WTC11 (cell line): ENCODE measurements around the gene TERT. TPM values are rescaled to one million over a fixed set of nuclear protein-coding genes. Genes with fewer than 3 reads are reported as not detected.

Source experiments
- ATAC-seq: fragments of 200-7000 bp; cut with Tn5 transposase; 2 replicates; pipeline ENCODE4 v1.10.0; 2021; ENCODE audit warnings: mild to moderate bottlenecking, moderate library complexity
- CTCF ChIA-PET: fragments of 300-600 bp; sonication (Branson Sonifier 250); formaldehyde crosslinking; loops from one replicate; lab custom pipeline; 2021; ENCODE audit warnings: antibody characterized with exemption; lab: Charles Lee
- POLR2A ChIA-PET: fragments of 350-600 bp; sonication (Branson Sonifier 250); formaldehyde crosslinking; loops from one replicate; lab custom pipeline; 2021; ENCODE audit warnings: antibody characterized with exemption; lab: Charles Lee
- DNase-seq: peaks from one replicate; pipeline ENCODE4 v3.0.0; 2021; ENCODE audit warnings: low spot score
- H3K27ac Mint-ChIP-seq: 2 replicates; pipeline ENCODE4 v1.8.0; 2021; ENCODE audit warnings: mixed read lengths
- H3K27me3 Mint-ChIP-seq: 2 replicates; pipeline ENCODE4 v1.8.0; 2021; ENCODE audit warnings: low read depth, mild to moderate bottlenecking, moderate library complexity, mixed read lengths
- H3K36me3 Mint-ChIP-seq: 2 replicates; pipeline ENCODE4 v1.8.0; 2021; ENCODE audit warnings: mixed read lengths
- H3K4me1 Mint-ChIP-seq: 2 replicates; pipeline ENCODE4 v1.8.0; 2022; ENCODE audit warnings: mixed read lengths
- H3K4me3 Mint-ChIP-seq: 2 replicates; pipeline ENCODE4 v1.8.0; 2021; ENCODE audit warnings: mild to moderate bottlenecking, moderate library complexity, mixed read lengths
- H3K9me3 Mint-ChIP-seq: 2 replicates; pipeline ENCODE4 v1.8.0; 2021; ENCODE audit warnings: mixed read lengths
- GABPB1 ChIP-seq: sonication (generic); formaldehyde crosslinking; IDR thresholded peaks from 2 replicates; pipeline ENCODE4 v1.8.1; 2023; ENCODE audit warnings: mild to moderate bottlenecking, missing genetic modification reagents
- GTF2I ChIP-seq: fragments of 250-450 bp; sonication (Bioruptor Pico); conservative IDR thresholded peaks from 2 replicates; pipeline ENCODE4 v1.4.0; 2021; ENCODE audit warnings: mild to moderate bottlenecking
- HMGA2 ChIP-seq: fragments of 250-450 bp; sonication (Bioruptor Pico); IDR thresholded peaks from 2 replicates; pipeline ENCODE4 v1.4.0; 2021; ENCODE audit warnings: mild to moderate bottlenecking, moderate library complexity
- JUN ChIP-seq: sonication (generic); formaldehyde crosslinking; IDR thresholded peaks from 2 replicates; pipeline ENCODE4 v1.8.0; 2023; ENCODE audit warnings: mild to moderate bottlenecking, missing genetic modification reagents
- NFE2L1 ChIP-seq: sonication (generic); formaldehyde crosslinking; IDR thresholded peaks from 2 replicates; pipeline ENCODE4 v1.8.1; 2023; ENCODE audit warnings: missing genetic modification reagents
- OVOL2 ChIP-seq: fragments of 250-450 bp; sonication (Bioruptor Pico); IDR thresholded peaks from 2 replicates; pipeline ENCODE4 v1.9.0; 2021; ENCODE audit warnings: mild to moderate bottlenecking, borderline replicate concordance
- RELA ChIP-seq: sonication (generic); formaldehyde crosslinking; IDR thresholded peaks from 2 replicates; pipeline ENCODE4 v1.8.1; 2022; ENCODE audit warnings: missing genetic modification reagents, mild to moderate bottlenecking, borderline replicate concordance
- RORB ChIP-seq: fragments of 250-450 bp; sonication (Bioruptor Pico); IDR thresholded peaks from 2 replicates; pipeline ENCODE4 v1.9.0; 2021; ENCODE audit warnings: mild to moderate bottlenecking
- SMAD4 ChIP-seq: sonication (generic); formaldehyde crosslinking; IDR thresholded peaks from 2 replicates; pipeline ENCODE4 v1.8.0; 2022; ENCODE audit warnings: mild to moderate bottlenecking, missing genetic modification reagents
- SOX15 ChIP-seq: fragments of 250-450 bp; sonication (Bioruptor Pico); IDR thresholded peaks from 2 replicates; pipeline ENCODE4 v1.9.0; 2021; ENCODE audit warnings: mild to moderate bottlenecking
- TCF7 ChIP-seq: sonication (generic); formaldehyde crosslinking; IDR thresholded peaks from 2 replicates; pipeline ENCODE4 v1.8.0; 2022; ENCODE audit warnings: mild to moderate bottlenecking, low read depth, missing genetic modification reagents, moderate library complexity
- ZNF232 ChIP-seq: sonication (generic); formaldehyde crosslinking; IDR thresholded peaks from 2 replicates; pipeline ENCODE4 v1.8.0; 2022; ENCODE audit warnings: mild to moderate bottlenecking, missing genetic modification reagents
- total RNA-seq: library from RNA; stranded (reverse); gene quantifications from 3 replicates; pipeline ENCODE4 v1.2.3, GENCODE V29; 2021
- TF ChIP-seq, protein P1 (sequence below): sonication (generic); formaldehyde crosslinking; IDR thresholded peaks from 2 replicates; pipeline ENCODE4 v1.8.0; 2023; ENCODE audit warnings: missing genetic modification reagents, mild to moderate bottlenecking, borderline replicate concordance
- TF ChIP-seq, protein P2 (sequence below): sonication (generic); formaldehyde crosslinking; IDR thresholded peaks from 2 replicates; pipeline ENCODE4 v1.8.1; 2022; ENCODE audit warnings: low read depth, mild to moderate bottlenecking, moderate library complexity, missing genetic modification reagents, borderline replicate concordance
- TF ChIP-seq, protein P3 (sequence below): fragments of 250-450 bp; sonication (Bioruptor Pico); IDR thresholded peaks from 2 replicates; pipeline ENCODE4 v1.8.0; 2021; ENCODE audit warnings: mild to moderate bottlenecking
- TF ChIP-seq, protein P4 (sequence below): sonication (generic); formaldehyde crosslinking; IDR thresholded peaks from 2 replicates; pipeline ENCODE4 v1.8.0; 2022; ENCODE audit warnings: missing genetic modification reagents
- TF ChIP-seq, protein P5 (sequence below): sonication (generic); formaldehyde crosslinking; IDR thresholded peaks from 2 replicates; pipeline ENCODE4 v1.8.1; 2022; ENCODE audit warnings: low read depth, missing genetic modification reagents, borderline replicate concordance
- TF ChIP-seq, protein P6 (sequence below): sonication (generic); formaldehyde crosslinking; IDR thresholded peaks from 2 replicates; pipeline ENCODE4 v1.8.1; 2022; ENCODE audit warnings: mild to moderate bottlenecking, moderate library complexity, missing genetic modification reagents
- TF ChIP-seq, protein P7 (sequence below): sonication (generic); formaldehyde crosslinking; IDR thresholded peaks from 2 replicates; pipeline ENCODE4 v1.8.1; 2023; ENCODE audit warnings: mild to moderate bottlenecking, missing genetic modification reagents

Gene TERT
- total RNA-seq, 1 experiment from 2014 or later: 42.9 TPM

DNA sequence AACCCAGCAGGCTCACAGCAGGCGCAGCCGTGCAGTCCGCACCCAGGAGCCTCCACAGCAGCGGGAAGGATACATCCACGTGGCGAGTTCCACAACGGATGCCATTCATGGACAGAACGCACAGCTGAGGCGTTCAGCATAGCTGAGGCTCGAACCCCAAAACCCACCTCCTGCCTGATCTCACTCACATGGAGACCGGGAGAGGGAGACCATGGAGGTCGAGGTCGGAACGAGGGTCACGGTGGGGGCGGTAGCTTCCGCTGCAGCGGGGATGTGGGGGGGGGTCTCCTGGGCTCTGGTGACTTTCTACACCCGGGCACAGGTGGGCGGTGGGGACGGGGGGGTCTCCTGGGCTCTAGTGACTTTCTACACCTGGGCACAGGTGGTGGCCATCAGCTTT is 17.5 kb downstream of the TERT start (continued):
- TF ChIP-seq, protein P1, sequence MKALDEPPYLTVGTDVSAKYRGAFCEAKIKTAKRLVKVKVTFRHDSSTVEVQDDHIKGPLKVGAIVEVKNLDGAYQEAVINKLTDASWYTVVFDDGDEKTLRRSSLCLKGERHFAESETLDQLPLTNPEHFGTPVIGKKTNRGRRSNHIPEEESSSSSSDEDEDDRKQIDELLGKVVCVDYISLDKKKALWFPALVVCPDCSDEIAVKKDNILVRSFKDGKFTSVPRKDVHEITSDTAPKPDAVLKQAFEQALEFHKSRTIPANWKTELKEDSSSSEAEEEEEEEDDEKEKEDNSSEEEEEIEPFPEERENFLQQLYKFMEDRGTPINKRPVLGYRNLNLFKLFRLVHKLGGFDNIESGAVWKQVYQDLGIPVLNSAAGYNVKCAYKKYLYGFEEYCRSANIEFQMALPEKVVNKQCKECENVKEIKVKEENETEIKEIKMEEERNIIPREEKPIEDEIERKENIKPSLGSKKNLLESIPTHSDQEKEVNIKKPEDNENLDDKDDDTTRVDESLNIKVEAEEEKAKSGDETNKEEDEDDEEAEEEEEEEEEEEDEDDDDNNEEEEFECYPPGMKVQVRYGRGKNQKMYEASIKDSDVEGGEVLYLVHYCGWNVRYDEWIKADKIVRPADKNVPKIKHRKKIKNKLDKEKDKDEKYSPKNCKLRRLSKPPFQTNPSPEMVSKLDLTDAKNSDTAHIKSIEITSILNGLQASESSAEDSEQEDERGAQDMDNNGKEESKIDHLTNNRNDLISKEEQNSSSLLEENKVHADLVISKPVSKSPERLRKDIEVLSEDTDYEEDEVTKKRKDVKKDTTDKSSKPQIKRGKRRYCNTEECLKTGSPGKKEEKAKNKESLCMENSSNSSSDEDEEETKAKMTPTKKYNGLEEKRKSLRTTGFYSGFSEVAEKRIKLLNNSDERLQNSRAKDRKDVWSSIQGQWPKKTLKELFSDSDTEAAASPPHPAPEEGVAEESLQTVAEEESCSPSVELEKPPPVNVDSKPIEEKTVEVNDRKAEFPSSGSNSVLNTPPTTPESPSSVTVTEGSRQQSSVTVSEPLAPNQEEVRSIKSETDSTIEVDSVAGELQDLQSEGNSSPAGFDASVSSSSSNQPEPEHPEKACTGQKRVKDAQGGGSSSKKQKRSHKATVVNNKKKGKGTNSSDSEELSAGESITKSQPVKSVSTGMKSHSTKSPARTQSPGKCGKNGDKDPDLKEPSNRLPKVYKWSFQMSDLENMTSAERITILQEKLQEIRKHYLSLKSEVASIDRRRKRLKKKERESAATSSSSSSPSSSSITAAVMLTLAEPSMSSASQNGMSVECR (CRISPR knock-in tag): no peak
- TF ChIP-seq, protein P2, sequence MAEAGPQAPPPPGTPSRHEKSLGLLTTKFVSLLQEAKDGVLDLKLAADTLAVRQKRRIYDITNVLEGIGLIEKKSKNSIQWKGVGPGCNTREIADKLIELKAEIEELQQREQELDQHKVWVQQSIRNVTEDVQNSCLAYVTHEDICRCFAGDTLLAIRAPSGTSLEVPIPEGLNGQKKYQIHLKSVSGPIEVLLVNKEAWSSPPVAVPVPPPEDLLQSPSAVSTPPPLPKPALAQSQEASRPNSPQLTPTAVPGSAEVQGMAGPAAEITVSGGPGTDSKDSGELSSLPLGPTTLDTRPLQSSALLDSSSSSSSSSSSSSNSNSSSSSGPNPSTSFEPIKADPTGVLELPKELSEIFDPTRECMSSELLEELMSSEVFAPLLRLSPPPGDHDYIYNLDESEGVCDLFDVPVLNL: no peak
- TF ChIP-seq, protein P3, sequence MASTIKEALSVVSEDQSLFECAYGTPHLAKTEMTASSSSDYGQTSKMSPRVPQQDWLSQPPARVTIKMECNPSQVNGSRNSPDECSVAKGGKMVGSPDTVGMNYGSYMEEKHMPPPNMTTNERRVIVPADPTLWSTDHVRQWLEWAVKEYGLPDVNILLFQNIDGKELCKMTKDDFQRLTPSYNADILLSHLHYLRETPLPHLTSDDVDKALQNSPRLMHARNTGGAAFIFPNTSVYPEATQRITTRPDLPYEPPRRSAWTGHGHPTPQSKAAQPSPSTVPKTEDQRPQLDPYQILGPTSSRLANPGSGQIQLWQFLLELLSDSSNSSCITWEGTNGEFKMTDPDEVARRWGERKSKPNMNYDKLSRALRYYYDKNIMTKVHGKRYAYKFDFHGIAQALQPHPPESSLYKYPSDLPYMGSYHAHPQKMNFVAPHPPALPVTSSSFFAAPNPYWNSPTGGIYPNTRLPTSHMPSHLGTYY (CRISPR knock-in tag): no peak
- TF ChIP-seq NFE2L1 (CRISPR knock-in tag) (no peak), OVOL2 (no peak), SMAD4 (no peak), RORB (CRISPR knock-in tag) (no peak)
- TF ChIP-seq, protein P4, sequence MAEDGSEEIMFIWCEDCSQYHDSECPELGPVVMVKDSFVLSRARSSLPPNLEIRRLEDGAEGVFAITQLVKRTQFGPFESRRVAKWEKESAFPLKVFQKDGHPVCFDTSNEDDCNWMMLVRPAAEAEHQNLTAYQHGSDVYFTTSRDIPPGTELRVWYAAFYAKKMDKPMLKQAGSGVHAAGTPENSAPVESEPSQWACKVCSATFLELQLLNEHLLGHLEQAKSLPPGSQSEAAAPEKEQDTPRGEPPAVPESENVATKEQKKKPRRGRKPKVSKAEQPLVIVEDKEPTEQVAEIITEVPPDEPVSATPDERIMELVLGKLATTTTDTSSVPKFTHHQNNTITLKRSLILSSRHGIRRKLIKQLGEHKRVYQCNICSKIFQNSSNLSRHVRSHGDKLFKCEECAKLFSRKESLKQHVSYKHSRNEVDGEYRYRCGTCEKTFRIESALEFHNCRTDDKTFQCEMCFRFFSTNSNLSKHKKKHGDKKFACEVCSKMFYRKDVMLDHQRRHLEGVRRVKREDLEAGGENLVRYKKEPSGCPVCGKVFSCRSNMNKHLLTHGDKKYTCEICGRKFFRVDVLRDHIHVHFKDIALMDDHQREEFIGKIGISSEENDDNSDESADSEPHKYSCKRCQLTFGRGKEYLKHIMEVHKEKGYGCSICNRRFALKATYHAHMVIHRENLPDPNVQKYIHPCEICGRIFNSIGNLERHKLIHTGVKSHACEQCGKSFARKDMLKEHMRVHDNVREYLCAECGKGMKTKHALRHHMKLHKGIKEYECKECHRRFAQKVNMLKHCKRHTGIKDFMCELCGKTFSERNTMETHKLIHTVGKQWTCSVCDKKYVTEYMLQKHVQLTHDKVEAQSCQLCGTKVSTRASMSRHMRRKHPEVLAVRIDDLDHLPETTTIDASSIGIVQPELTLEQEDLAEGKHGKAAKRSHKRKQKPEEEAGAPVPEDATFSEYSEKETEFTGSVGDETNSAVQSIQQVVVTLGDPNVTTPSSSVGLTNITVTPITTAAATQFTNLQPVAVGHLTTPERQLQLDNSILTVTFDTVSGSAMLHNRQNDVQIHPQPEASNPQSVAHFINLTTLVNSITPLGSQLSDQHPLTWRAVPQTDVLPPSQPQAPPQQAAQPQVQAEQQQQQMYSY (CRISPR knock-in tag): no peak
- TF ChIP-seq, protein P5, sequence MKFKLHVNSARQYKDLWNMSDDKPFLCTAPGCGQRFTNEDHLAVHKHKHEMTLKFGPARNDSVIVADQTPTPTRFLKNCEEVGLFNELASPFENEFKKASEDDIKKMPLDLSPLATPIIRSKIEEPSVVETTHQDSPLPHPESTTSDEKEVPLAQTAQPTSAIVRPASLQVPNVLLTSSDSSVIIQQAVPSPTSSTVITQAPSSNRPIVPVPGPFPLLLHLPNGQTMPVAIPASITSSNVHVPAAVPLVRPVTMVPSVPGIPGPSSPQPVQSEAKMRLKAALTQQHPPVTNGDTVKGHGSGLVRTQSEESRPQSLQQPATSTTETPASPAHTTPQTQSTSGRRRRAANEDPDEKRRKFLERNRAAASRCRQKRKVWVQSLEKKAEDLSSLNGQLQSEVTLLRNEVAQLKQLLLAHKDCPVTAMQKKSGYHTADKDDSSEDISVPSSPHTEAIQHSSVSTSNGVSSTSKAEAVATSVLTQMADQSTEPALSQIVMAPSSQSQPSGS (CRISPR knock-in tag): no peak

DNA sequence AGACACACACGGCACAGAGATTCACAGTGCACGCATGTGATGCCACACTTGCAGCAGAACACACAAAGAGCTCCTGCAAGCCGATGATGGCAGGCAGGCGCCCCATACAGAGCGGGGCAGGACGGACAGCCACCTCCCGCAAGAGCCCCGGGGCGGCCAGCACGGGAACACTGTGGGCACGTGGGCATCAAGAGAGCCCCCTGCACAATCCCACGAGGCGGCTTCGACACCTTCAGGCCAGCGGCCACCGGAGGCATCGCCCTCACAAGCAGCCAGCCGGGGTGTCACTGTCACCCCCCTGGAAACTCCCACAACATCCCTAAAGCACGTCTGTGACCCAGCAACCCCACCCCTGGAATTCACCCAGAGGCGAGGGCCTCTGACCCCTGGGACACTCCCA is 17.9 kb downstream of the TERT start:
- H3K27me3 Mint-ChIP-seq: no peaks in the 10 kb centered on the region
- H3K9me3 Mint-ChIP-seq: no peaks in the 10 kb centered on the region
- POLR2A ChIA-PET: no interaction called here
- H3K4me1 Mint-ChIP-seq: no peaks in the 10 kb centered on the region
- H3K4me3 Mint-ChIP-seq: no peak overlapping the region
- peaks cover 28% of the 10 kb centered on the region for H3K36me3 Mint-ChIP-seq
- DNase-seq (no peak), ATAC-seq (no peak)
- no peak overlapping the region for H3K27ac Mint-ChIP-seq
- CTCF ChIA-PET: no interaction called here
- TF ChIP-seq RELA (CRISPR knock-in tag) (no peak), TCF7 (CRISPR knock-in tag) (no peak), SOX15 (CRISPR knock-in tag) (no peak), GABPB1 (CRISPR knock-in tag) (no peak), GTF2I (CRISPR knock-in tag) (no peak), ZNF232 (CRISPR knock-in tag) (no peak), HMGA2 (CRISPR knock-in tag) (no peak), JUN (CRISPR knock-in tag) (no peak)
- TF ChIP-seq, protein P1 (CRISPR knock-in tag): no peak
- TF ChIP-seq, protein P6, sequence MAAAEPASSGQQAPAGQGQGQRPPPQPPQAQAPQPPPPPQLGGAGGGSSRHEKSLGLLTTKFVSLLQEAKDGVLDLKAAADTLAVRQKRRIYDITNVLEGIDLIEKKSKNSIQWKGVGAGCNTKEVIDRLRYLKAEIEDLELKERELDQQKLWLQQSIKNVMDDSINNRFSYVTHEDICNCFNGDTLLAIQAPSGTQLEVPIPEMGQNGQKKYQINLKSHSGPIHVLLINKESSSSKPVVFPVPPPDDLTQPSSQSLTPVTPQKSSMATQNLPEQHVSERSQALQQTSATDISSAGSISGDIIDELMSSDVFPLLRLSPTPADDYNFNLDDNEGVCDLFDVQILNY (CRISPR knock-in tag): no peak
- TF ChIP-seq, protein P7, sequence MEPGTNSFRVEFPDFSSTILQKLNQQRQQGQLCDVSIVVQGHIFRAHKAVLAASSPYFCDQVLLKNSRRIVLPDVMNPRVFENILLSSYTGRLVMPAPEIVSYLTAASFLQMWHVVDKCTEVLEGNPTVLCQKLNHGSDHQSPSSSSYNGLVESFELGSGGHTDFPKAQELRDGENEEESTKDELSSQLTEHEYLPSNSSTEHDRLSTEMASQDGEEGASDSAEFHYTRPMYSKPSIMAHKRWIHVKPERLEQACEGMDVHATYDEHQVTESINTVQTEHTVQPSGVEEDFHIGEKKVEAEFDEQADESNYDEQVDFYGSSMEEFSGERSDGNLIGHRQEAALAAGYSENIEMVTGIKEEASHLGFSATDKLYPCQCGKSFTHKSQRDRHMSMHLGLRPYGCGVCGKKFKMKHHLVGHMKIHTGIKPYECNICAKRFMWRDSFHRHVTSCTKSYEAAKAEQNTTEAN: no peak
